ENCODE data around the gene TBC1D10A. TPM values are rescaled to one million over a fixed set of nuclear protein-coding genes. Genes with fewer than 3 reads are reported as not detected.
"Not testable (repeated sequence)": the region's sequence is repeated elsewhere in the genome, so short reads cannot be mapped to it uniquely, and the experiment has no call there.

Gene TBC1D10A
- total RNA-seq, 1 donor from 2014 or later, result 5.7 TPM

- intact Hi-C loops (cut with DNase I), result no loop called here
- DNase-seq (ENCODE audit: low spot score), result no peak
Measured at GRCh38 chr22:30348809-30349208, 22.1 kb upstream of the TBC1D10A start.

GRCh38 chr22:30348404-30348803 lies 21.7 kb upstream of the TBC1D10A start:
- no peak for DNase-seq (ENCODE audit: low spot score)
- intact Hi-C loops (cut with DNase I), result no loop called here

- intact Hi-C loops (cut with DNase I), result no loop called here
- DNase-seq (ENCODE audit: low spot score), result no peak
Measured at GRCh38 chr22:30347255-30347892, 20.6 kb upstream of the TBC1D10A start.

- DNase-seq (ENCODE audit: low spot score), result no peak
- intact Hi-C loops (cut with DNase I), result no loop called here
Measured at GRCh38 chr22:30344447-30345200, 17.9 kb upstream of the TBC1D10A start.

GRCh38 chr22:30340911-30341685 lies 14.4 kb upstream of the TBC1D10A start:
- intact Hi-C loops (cut with DNase I), result no loop called here

GRCh38 chr22:30338802-30339201 lies 12.1 kb upstream of the TBC1D10A start:
- intact Hi-C loops (cut with DNase I), result no loop called here
- DNase-seq (ENCODE audit: low spot score), result no peak

More at GRCh38 chr22:30340911-30341685, 14.4 kb upstream of the TBC1D10A start:
- peak; percentile 83 for DNase-seq (ENCODE audit: low spot score)

GRCh38 chr22:30338341-30338740 lies 11.6 kb upstream of the TBC1D10A start:
- DNase-seq (ENCODE audit: low spot score); intact Hi-C loops (cut with DNase I): not testable (repeated sequence)

GRCh38 chr22:30337461-30337778 lies 10.7 kb upstream of the TBC1D10A start:
- intact Hi-C loops (cut with DNase I), result no loop called here

GRCh38 chr22:30336752-30337460 lies 10.2 kb upstream of the TBC1D10A start:
- intact Hi-C loops (cut with DNase I), result no loop called here
- peak; percentile 85 for DNase-seq (ENCODE audit: low spot score)

More at GRCh38 chr22:30337461-30337778, 10.7 kb upstream of the TBC1D10A start:
- DNase-seq (ENCODE audit: low spot score), result no peak

- intact Hi-C loops (cut with DNase I), result no loop called here
- DNase-seq (ENCODE audit: low spot score), result no peak
Measured at GRCh38 chr22:30335236-30335635, 8.5 kb upstream of the TBC1D10A start.

- intact Hi-C loops (cut with DNase I), result no loop called here
- DNase-seq (ENCODE audit: low spot score), result no peak
Measured at GRCh38 chr22:30334646-30335045, 7.9 kb upstream of the TBC1D10A start.

GRCh38 chr22:30333707-30334087 lies 7.0 kb upstream of the TBC1D10A start:
- DNase-seq (ENCODE audit: low spot score), result no peak
- intact Hi-C loops (cut with DNase I), result no loop called here

- intact Hi-C loops (cut with DNase I), result no loop called here
- DNase-seq (ENCODE audit: low spot score), result no peak
Measured at GRCh38 chr22:30332994-30333706, 6.4 kb upstream of the TBC1D10A start.

- intact Hi-C loops (cut with DNase I), result no loop called here
- no peak for DNase-seq (ENCODE audit: low spot score)
Measured at GRCh38 chr22:30332551-30332950, 5.8 kb upstream of the TBC1D10A start.

- intact Hi-C loops (cut with DNase I), result loop anchor here (5.0 kb wide), 1 partner anchor 59 kb away; the partner anchor contains the start of gene RNF215
- no peak for DNase-seq (ENCODE audit: low spot score)
Measured at GRCh38 chr22:30328466-30329049, 1.8 kb upstream of the TBC1D10A start.

- intact Hi-C loops (cut with DNase I), result loop anchor here (2.0 to 5.0 kb wide), 2 partner anchors 39 to 59 kb away; partner anchors contain the start of genes CASTOR1 and RNF215
- no peak for DNase-seq (ENCODE audit: low spot score)
Measured at GRCh38 chr22:30327864-30328345, 1.2 kb upstream of the TBC1D10A start.

GRCh38 chr22:30326255-30326705 lies 461 bp downstream of the TBC1D10A start:
- no peak for DNase-seq (ENCODE audit: low spot score)
- intact Hi-C loops (cut with DNase I), result loop anchor here (2.0 to 5.0 kb wide), 2 partner anchors 37 to 61 kb away; partner anchors contain the start of genes CASTOR1 and RNF215

GRCh38 chr22:30325724-30326254 lies 952 bp downstream of the TBC1D10A start:
- intact Hi-C loops (cut with DNase I), result loop anchor here (2.0 to 5.0 kb wide), 2 partner anchors 37 to 62 kb away; partner anchors contain the start of genes CASTOR1 and RNF215
- no peak for DNase-seq (ENCODE audit: low spot score)
